ENCODE measurements around the gene ANKRD33B. TPM values are rescaled to one million over a fixed set of nuclear protein-coding genes. Genes with fewer than 3 reads are reported as not detected.

ANKRD33B gene
- total RNA-seq, 1 experiment from 2014 or later = 25.3 TPM

GRCh38 chr5:10699987-10700386 lies 136.1 kb downstream of the ANKRD33B start:
- no TSS peak for BruUV-seq (replicated peaks)
- Mint-ChIP-seq H3K27ac (ENCODE audit: unreplicated experiment) (no peak overlapping the region), H3K9me3 (ENCODE audit: unreplicated experiment) (no peaks in the 10 kb centered on the region), H3K27me3 (ENCODE audit: insufficient read depth, unreplicated experiment) (no peaks in the 10 kb centered on the region), H3K4me3 (ENCODE audit: unreplicated experiment) (no peak overlapping the region), H3K4me1 (ENCODE audit: low read depth, unreplicated experiment) (peaks cover 8% of the 10 kb centered on the region), H3K36me3 (ENCODE audit: insufficient read depth, unreplicated experiment) (peaks cover 12% of the 10 kb centered on the region)
- no peak for TF ChIP-seq CTCF (IDR thresholded peaks at IDR 0.05; ENCODE audit: insufficient read depth in 1 of 2, low read depth in 1 of 2, low read length in 1 of 2, severe bottlenecking in 1 of 2, unreplicated experiment in 1 of 2)
- Histone ChIP-seq H3K4me1 (peaks cover 12% of the 10 kb centered on the region; the same call in 1 of the 2 replicates), H3K9me3 (no peaks in the 10 kb centered on the region), H3K36me3 (ENCODE audit: control insufficient read depth, insufficient read depth, low read length) (no peaks in the 10 kb centered on the region), H3K27me3 (replicated peaks; ENCODE audit: control insufficient read depth, insufficient read depth, low read length) (no peaks in the 10 kb centered on the region), H3K4me3 (ENCODE audit: low read depth, low read length) (no peak overlapping the region)
- intact Hi-C loops (cut with micrococcal nuclease; ENCODE audit: unreplicated experiment) = loop anchor here (5.0 to 10.0 kb wide), 3 partner anchors 62 to 482 kb away; partner anchors contain the start of gene DAP
- ChIA-PET CTCF (no interaction called here), POLR2A (no interaction called here)
- DNase-seq = no peak

- Histone ChIP-seq H3K36me3 (ENCODE audit: control insufficient read depth, insufficient read depth, low read length) (no peaks in the 10 kb centered on the region), H3K9me3 (no peaks in the 10 kb centered on the region), H3K4me3 (ENCODE audit: low read depth, low read length) (no peak overlapping the region), H3K27me3 (replicated peaks; ENCODE audit: control insufficient read depth, insufficient read depth, low read length) (no peaks in the 10 kb centered on the region), H3K4me1 (peaks cover 16% of the 10 kb centered on the region; the same call in 1 of the 2 replicates)
- BruUV-seq (replicated peaks) = no TSS peak
- Mint-ChIP-seq H3K4me1 (ENCODE audit: low read depth, unreplicated experiment) (peaks cover 10% of the 10 kb centered on the region), H3K27me3 (ENCODE audit: insufficient read depth, unreplicated experiment) (no peaks in the 10 kb centered on the region), H3K27ac (ENCODE audit: unreplicated experiment) (no peak overlapping the region), H3K9me3 (ENCODE audit: unreplicated experiment) (no peaks in the 10 kb centered on the region), H3K36me3 (ENCODE audit: insufficient read depth, unreplicated experiment) (peaks cover 12% of the 10 kb centered on the region), H3K4me3 (ENCODE audit: unreplicated experiment) (no peak overlapping the region)
- intact Hi-C loops (cut with micrococcal nuclease; ENCODE audit: unreplicated experiment) = loop anchor here (5.0 to 10.0 kb wide), 2 partner anchors 62 to 154 kb away; partner anchors contain the start of gene DAP
- POLR2A ChIA-PET = no interaction called here
- no peak for DNase-seq
- TF ChIP-seq CTCF (IDR thresholded peaks at IDR 0.05; ENCODE audit: insufficient read depth in 1 of 2, low read depth in 1 of 2, low read length in 1 of 2, severe bottlenecking in 1 of 2, unreplicated experiment in 1 of 2) = no peak
- CTCF ChIA-PET = interaction anchor here (0.6 kb wide), 1 partner anchor 42 kb away, joined by 4 read pairs; no protein-coding TSS in a partner anchor
Observed at GRCh38 chr5:10700516-10700915, 136.6 kb downstream of the ANKRD33B start.

- no peaks in the 10 kb centered on the region for H3K36me3 ChIP-seq (ENCODE audit: control insufficient read depth, insufficient read depth, low read length)
- H3K4me3 ChIP-seq (ENCODE audit: low read depth, low read length) = no peak overlapping the region
- no peaks in the 10 kb centered on the region for H3K27me3 ChIP-seq (replicated peaks; ENCODE audit: control insufficient read depth, insufficient read depth, low read length)
- peak in 1 of 2 experiments; percentile 59 for DNase-seq
- Mint-ChIP-seq H3K4me3 (ENCODE audit: unreplicated experiment) (no peak overlapping the region), H3K4me1 (ENCODE audit: low read depth, unreplicated experiment) (peaks cover 21% of the 10 kb centered on the region), H3K9me3 (ENCODE audit: unreplicated experiment) (no peaks in the 10 kb centered on the region), H3K27me3 (ENCODE audit: insufficient read depth, unreplicated experiment) (no peaks in the 10 kb centered on the region), H3K27ac (ENCODE audit: unreplicated experiment) (no peak overlapping the region), H3K36me3 (ENCODE audit: insufficient read depth, unreplicated experiment) (peaks cover 6% of the 10 kb centered on the region)
- peaks cover 24% of the 10 kb centered on the region for H3K4me1 ChIP-seq
- no peaks in the 10 kb centered on the region for H3K9me3 ChIP-seq
- ChIA-PET CTCF (interaction anchor here (0.7 to 1.2 kb wide), 2 partner anchors 9 to 101 kb away, joined by 3 read pairs; no protein-coding TSS in a partner anchor), POLR2A (no interaction called here)
- intact Hi-C loops (cut with micrococcal nuclease; ENCODE audit: unreplicated experiment) = loop anchor here (5.0 to 10.0 kb wide), 2 partner anchors 61 to 153 kb away; partner anchors contain the start of gene DAP
- peak; percentile 69 to 86 for TF ChIP-seq CTCF (IDR thresholded peaks at IDR 0.05; ENCODE audit: insufficient read depth in 1 of 2, low read depth in 1 of 2, low read length in 1 of 2, severe bottlenecking in 1 of 2, unreplicated experiment in 1 of 2)
- BruUV-seq (replicated peaks) = no TSS peak
Observed at GRCh38 chr5:10701567-10702039, 137.7 kb downstream of the ANKRD33B start.
